ENCODE data around the gene PLCD1. TPM values are rescaled to one million over a fixed set of nuclear protein-coding genes. Genes with fewer than 3 reads are reported as not detected.

PLCD1 gene
- total RNA-seq, 2 experiments from 2014 or later = 10.9 to 13.5 TPM

GRCh38 chr3:38015485-38015884 lies 14.0 kb downstream of the PLCD1 start:
- CTCF ChIA-PET = no interaction called here

GRCh38 chr3:38011111-38011510 lies 18.3 kb downstream of the PLCD1 start:
- intact Hi-C loops (cut with DNase I, micrococcal nuclease) = no loop called here
- no peak overlapping the region for H3K27ac Mint-ChIP-seq
- H3K4me3 Mint-ChIP-seq = no peak overlapping the region
- DNase-seq (no peak), ATAC-seq (no peak)
- POLR2A ChIA-PET = no interaction called here
- H3K9me3 Mint-ChIP-seq (ENCODE audit: low read depth) = peaks cover 2% of the 10 kb centered on the region
- no peaks in the 10 kb centered on the region for H3K27me3 Mint-ChIP-seq
- H3K4me1 Mint-ChIP-seq = no peaks in the 10 kb centered on the region
- CTCF ChIA-PET = interaction anchor here (0.7 kb wide), 1 partner anchor 10 kb away, joined by 3 read pairs; no protein-coding TSS in a partner anchor
- H3K36me3 Mint-ChIP-seq (ENCODE audit: low read depth) = peaks cover 9% of the 10 kb centered on the region

More at GRCh38 chr3:38015485-38015884, 14.0 kb downstream of the PLCD1 start:
- H3K4me3 Mint-ChIP-seq = no peak overlapping the region
- DNase-seq (no peak), ATAC-seq (no peak)
- no peaks in the 10 kb centered on the region for H3K4me1 Mint-ChIP-seq
- peaks cover 23% of the 10 kb centered on the region for H3K36me3 Mint-ChIP-seq (ENCODE audit: low read depth)
- intact Hi-C loops (cut with DNase I, micrococcal nuclease) = no loop called here
- no peaks in the 10 kb centered on the region for H3K27me3 Mint-ChIP-seq
- POLR2A ChIA-PET = no interaction called here
- H3K27ac Mint-ChIP-seq = no peak overlapping the region
- H3K9me3 Mint-ChIP-seq (ENCODE audit: low read depth) = peaks cover 2% of the 10 kb centered on the region

GRCh38 chr3:38009807-38010591 lies 19.4 kb downstream of the PLCD1 start:
- no peaks in the 10 kb centered on the region for H3K4me1 Mint-ChIP-seq
- H3K36me3 Mint-ChIP-seq (ENCODE audit: low read depth) = no peaks in the 10 kb centered on the region
- H3K27ac Mint-ChIP-seq = no peak overlapping the region
- ChIA-PET POLR2A (no interaction called here), CTCF (no interaction called here)
- DNase-seq = no peak
- H3K4me3 Mint-ChIP-seq = no peak overlapping the region
- ATAC-seq = no peak
- no peaks in the 10 kb centered on the region for H3K27me3 Mint-ChIP-seq
- no peaks in the 10 kb centered on the region for H3K9me3 Mint-ChIP-seq (ENCODE audit: low read depth)
- intact Hi-C loops (cut with DNase I, micrococcal nuclease) = no loop called here

DNA sequence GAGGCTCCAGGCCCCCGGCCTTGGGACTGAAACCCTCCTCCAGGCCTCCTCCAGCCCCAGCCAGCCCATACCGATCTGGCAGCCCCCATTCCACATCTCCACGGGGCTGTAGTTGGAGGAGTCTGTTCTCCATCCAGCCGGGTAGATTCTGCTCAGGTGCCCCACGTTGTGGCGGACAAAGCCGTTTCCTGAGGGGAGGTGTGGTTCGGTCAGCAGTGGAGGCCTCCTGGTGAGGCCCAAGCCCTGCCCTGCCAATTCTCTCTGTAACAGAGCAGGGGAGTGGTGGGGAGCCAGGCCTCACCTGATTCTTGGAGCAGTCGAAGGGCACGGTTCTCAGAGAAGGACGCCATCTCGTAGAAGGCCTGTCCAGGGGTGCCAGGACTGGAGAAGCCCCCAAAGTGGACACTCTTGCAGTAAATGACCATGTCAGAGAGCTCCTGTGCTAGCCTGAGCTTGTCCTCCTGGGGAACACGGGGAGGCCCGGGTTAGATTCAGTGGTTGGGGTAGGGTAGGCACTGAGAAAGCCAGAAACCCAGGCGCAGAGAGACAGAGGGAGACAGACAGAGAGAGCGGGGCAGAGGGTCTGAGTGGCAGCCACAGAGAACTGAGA lies 20.4 kb downstream of the PLCD1 start:
- Mint-ChIP-seq H3K9me3 (ENCODE audit: low read depth) (no peaks in the 10 kb centered on the region), H3K27ac (no peak overlapping the region), H3K27me3 (no peaks in the 10 kb centered on the region), H3K4me1 (peaks cover 5% of the 10 kb centered on the region), H3K4me3 (no peak overlapping the region), H3K36me3 (ENCODE audit: low read depth) (peaks cover 6% of the 10 kb centered on the region)
- ChIA-PET POLR2A (no interaction called here), CTCF (interaction anchor here (0.7 kb wide), 1 partner anchor 326 kb away, joined by 3 read pairs; no protein-coding TSS in a partner anchor)
- DNase-seq = no peak
- intact Hi-C loops (cut with DNase I, micrococcal nuclease) = no loop called here
- no peak for ATAC-seq

GRCh38 chr3:38008191-38008701 lies 21.2 kb downstream of the PLCD1 start:
- ChIA-PET POLR2A (no interaction called here), CTCF (no interaction called here)
- no peak overlapping the region for H3K4me3 Mint-ChIP-seq
- H3K9me3 Mint-ChIP-seq (ENCODE audit: low read depth) = no peaks in the 10 kb centered on the region
- ATAC-seq (no peak), DNase-seq (no peak)
- H3K27ac Mint-ChIP-seq = no peak overlapping the region
- peaks cover 5% of the 10 kb centered on the region for H3K4me1 Mint-ChIP-seq
- no peaks in the 10 kb centered on the region for H3K27me3 Mint-ChIP-seq
- H3K36me3 Mint-ChIP-seq (ENCODE audit: low read depth) = peaks cover 6% of the 10 kb centered on the region
- intact Hi-C loops (cut with DNase I, micrococcal nuclease) = no loop called here

- Mint-ChIP-seq H3K36me3 (ENCODE audit: low read depth) (peaks cover 6% of the 10 kb centered on the region), H3K4me1 (peaks cover 9% of the 10 kb centered on the region), H3K27me3 (no peaks in the 10 kb centered on the region), H3K27ac (no peak overlapping the region), H3K4me3 (no peak overlapping the region), H3K9me3 (ENCODE audit: low read depth) (no peaks in the 10 kb centered on the region)
- intact Hi-C loops (cut with DNase I, micrococcal nuclease) = no loop called here
- ChIA-PET POLR2A (interaction anchor here (0.7 kb wide), 1 partner anchor 163 kb away, joined by 3 read pairs; no protein-coding TSS in a partner anchor), CTCF (no interaction called here)
- DNase-seq (no peak), ATAC-seq (no peak)
Observed at GRCh38 chr3:38007754-38008090, 21.7 kb downstream of the PLCD1 start.

GRCh38 chr3:38006445-38006995 lies 22.9 kb downstream of the PLCD1 start:
- intact Hi-C loops (cut with DNase I, micrococcal nuclease) = no loop called here
- CTCF ChIA-PET = no interaction called here
- POLR2A ChIA-PET = no interaction called here

DNA sequence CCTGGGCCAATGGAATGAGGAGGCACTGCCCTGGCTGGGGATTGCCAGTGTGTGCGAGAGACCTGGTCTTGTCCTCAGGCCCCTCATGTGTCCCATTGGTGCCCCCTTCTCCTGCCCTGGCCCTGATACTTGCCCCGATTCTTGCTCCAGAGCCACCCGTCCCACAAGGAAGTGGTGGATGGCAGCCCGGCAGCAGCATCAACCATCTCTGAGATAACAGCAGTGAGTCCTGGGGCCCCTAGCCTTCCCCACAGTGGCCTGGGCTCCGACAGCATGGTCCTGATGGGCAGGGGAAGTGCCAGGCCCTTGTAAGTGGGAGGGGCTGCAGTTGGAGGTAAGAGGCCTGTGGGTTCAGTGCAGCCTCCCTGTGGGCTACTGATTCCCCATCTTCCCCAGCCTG lies 23.4 kb downstream of the PLCD1 start:
- ChIA-PET CTCF (no interaction called here), POLR2A (interaction anchor here (0.7 kb wide), 1 partner anchor 707 kb away, joined by 10 read pairs; no protein-coding TSS in a partner anchor)
- DNase-seq (no peak), ATAC-seq (no peak)
- H3K9me3 Mint-ChIP-seq (ENCODE audit: low read depth) = no peaks in the 10 kb centered on the region
- H3K36me3 Mint-ChIP-seq (ENCODE audit: low read depth) = peaks cover 11% of the 10 kb centered on the region
- intact Hi-C loops (cut with DNase I, micrococcal nuclease) = no loop called here
- peaks cover 9% of the 10 kb centered on the region for H3K4me1 Mint-ChIP-seq
- no peak overlapping the region for H3K4me3 Mint-ChIP-seq
- H3K27me3 Mint-ChIP-seq = no peaks in the 10 kb centered on the region
- H3K27ac Mint-ChIP-seq = no peak overlapping the region

More at GRCh38 chr3:38006445-38006995, 22.9 kb downstream of the PLCD1 start:
- ATAC-seq (no peak), DNase-seq (no peak)
- no peak overlapping the region for H3K4me3 Mint-ChIP-seq
- H3K4me1 Mint-ChIP-seq = peaks cover 9% of the 10 kb centered on the region
- no peaks in the 10 kb centered on the region for H3K27me3 Mint-ChIP-seq
- no peak overlapping the region for H3K27ac Mint-ChIP-seq
- H3K36me3 Mint-ChIP-seq (ENCODE audit: low read depth) = peaks cover 11% of the 10 kb centered on the region
- no peaks in the 10 kb centered on the region for H3K9me3 Mint-ChIP-seq (ENCODE audit: low read depth)

DNA sequence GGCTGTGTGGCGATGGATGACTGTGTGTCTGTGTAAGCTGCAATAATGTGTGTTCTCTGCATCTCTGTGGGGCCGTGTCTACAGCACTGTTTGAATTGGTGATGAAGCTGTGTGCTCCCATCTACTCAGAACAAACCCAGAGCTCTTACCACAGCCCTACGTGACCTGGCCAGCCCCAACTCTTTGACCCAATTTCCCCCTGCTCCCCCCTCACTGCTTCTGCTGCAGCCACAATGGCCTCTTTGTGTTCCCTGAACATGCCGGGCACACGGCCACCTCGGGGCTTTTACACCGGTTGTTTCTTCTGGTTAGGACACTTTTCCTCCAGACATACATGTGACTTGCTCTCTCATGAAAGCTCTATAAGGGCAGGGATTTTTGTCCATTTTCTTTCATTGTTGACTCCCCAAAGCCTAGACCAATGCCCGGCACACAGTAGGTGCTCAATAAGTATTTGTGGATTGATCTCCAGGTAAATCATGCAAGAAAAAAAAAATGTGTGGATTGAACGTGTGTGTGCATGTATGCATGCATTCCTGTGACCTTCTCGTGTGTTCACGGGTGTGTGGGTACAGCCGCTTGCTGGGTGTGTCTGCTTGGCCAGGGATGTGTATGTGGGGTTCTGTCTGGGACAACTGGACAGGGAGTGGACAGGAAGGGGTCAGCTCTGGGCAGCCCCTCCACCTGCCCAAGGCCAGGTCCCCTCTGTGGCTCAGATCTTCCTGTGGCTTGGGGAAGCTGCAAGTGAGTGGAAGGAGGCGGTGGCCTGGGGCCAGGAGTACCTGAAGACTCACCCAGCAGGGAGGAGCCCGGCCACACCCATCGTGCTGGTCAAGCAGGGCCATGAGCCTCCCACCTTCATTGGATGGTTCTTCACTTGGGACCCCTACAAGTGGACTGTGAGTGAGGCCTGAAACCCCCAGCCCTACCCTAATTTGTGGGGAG lies 24.1 kb downstream of the PLCD1 start:
- DNase-seq (no peak), ATAC-seq (no peak)
- intact Hi-C loops (cut with DNase I, micrococcal nuclease) = no loop called here
- Mint-ChIP-seq H3K4me3 (no peak overlapping the region), H3K36me3 (ENCODE audit: low read depth) (peaks cover 11% of the 10 kb centered on the region), H3K4me1 (peaks cover 9% of the 10 kb centered on the region), H3K27ac (peak overlapping the region; percentile 29), H3K27me3 (no peaks in the 10 kb centered on the region), H3K9me3 (ENCODE audit: low read depth) (no peaks in the 10 kb centered on the region)
- ChIA-PET CTCF (interaction anchor here (0.9 kb wide), 1 partner anchor 31 kb away, joined by 4 read pairs; no protein-coding TSS in a partner anchor), POLR2A (interaction anchor here (0.6 to 0.7 kb wide), 2 partner anchors 57 to 706 kb away, joined by 3 to 10 read pairs; no protein-coding TSS in a partner anchor)

DNA sequence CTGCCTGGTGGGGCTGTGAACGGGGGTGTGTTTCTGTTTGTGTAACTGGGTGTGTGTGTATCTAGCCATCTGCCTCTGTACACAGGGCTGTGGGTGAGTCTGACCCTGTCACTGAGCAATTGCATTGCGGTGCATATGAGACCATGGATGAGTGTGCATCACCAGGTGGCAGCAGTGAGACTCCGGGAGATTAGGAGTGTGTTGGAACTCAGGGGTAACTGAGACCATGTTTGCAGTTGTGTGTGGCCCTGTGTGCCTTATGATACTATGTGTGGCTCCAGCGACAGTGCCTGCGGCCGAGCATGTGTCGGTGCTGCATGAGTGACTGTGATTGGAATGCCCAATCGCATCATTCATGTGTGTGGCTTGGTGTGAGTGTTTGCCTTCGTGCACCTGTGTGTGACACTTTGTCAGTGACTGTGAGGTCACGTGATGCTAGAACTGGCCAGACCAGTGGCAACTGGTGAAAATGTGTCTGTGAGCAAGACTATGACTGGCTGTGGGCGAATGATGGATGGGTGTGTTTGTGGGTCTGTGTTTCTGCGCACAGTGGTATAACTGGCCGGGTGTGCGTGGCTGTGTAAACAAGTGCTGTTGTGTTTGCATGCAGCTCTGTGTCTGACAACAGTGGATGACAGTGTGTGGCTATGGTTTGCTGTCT lies 24.9 kb downstream of the PLCD1 start:
- Mint-ChIP-seq H3K36me3 (ENCODE audit: low read depth) (peaks cover 14% of the 10 kb centered on the region), H3K27me3 (no peaks in the 10 kb centered on the region), H3K4me1 (peaks cover 9% of the 10 kb centered on the region), H3K4me3 (no peak overlapping the region), H3K27ac (peak overlapping the region; percentile 29), H3K9me3 (ENCODE audit: low read depth) (no peaks in the 10 kb centered on the region)
- ATAC-seq (peak; percentile 85), DNase-seq (peak; percentile 76)
- POLR2A ChIA-PET = interaction anchor here (0.6 kb wide), 1 partner anchor 57 kb away, joined by 3 read pairs; no protein-coding TSS in a partner anchor
- intact Hi-C loops (cut with DNase I, micrococcal nuclease) = no loop called here
- CTCF ChIA-PET = interaction anchor here (0.8 to 2.0 kb wide), 5 partner anchors 16 to 502 kb away, joined by 3 to 9 read pairs (median 4); no protein-coding TSS in a partner anchor
